ENCODE measurements around the gene EXOC4.

Gene EXOC4

DNA sequence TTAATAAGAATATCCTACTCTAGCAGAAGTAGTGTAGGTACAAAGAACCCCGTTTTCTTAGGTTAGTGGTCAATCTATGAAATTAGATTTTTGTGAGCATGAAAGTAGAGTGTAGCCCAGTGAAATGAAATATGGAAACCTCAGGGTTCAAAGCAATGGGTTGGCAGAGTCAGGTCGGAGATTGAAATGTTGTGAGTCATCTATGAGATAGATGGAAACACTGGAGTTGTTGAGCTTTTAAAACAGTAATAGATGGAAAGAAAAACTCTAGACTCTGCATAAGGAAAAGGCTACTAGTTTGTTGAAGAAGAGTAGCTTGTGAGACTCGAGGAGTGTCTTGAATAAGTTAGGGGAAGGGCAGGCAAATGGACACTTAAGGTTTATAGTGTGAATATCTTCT is 251.9 kb downstream of the EXOC4 start:
- DNase-seq = no peak

- no peak for DNase-seq
Observed at GRCh38 chr7:133509822-133510221, 256.9 kb downstream of the EXOC4 start.

DNA sequence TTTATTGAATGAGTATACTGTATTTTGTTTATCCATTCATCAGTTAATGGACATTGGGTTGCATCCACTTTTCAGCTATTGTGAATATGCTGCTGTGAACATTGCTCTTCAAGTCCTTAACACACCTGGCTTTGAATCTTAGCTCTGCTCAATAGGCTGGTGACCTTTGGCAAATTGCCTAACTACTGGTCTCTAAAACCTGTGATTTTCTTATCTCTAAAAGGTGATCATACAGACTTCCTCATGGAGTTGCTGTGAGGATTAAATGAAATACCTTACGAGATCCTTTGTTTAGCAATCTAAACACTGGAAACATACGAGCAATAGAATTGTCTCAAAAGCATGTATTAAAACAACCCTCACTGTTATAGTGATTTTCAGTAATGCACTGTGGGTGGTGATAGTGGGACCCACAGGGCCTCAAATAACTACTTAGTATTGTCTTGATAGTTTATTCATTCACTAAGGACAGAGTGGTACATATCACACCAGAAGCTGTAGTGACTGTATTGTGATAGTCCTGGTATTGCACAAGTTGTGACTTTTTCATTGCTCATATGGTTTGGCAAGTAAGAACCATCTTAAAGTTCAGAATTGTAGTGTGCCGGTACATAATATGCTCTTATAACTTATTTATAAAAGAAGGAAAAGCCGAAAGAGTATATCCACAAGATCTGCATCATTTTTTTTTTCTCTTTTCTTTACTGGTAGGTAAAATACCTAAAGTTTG is 257.6 kb downstream of the EXOC4 start:
- DNase-seq = no peak

- no peak for DNase-seq
Observed at GRCh38 chr7:133511252-133511651, 258.4 kb downstream of the EXOC4 start.

- no peak for DNase-seq
Observed at GRCh38 chr7:133511708-133512107, 258.8 kb downstream of the EXOC4 start.

DNA sequence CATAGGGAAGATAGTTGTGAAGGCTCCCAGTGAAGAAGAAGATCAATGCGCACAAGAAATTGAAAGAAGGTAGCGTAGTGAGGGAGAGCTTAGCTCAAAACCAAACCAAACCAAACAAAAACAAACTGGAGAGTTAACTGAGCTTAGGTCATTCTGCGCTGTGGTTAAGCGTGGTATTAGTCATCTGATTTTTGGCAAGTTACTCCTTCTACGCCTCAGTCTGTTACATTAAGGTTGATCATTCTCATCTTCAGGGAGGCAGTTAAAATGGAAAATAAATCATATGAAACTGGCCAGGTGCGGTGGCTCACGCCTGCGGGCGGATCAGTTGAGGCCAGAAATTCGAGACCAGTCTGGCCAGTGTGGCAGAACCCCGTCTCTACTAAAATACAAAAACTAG is 259.7 kb downstream of the EXOC4 start:
- no peak for DNase-seq

- DNase-seq = no peak
Observed at GRCh38 chr7:133513608-133514007, 260.7 kb downstream of the EXOC4 start.

GRCh38 chr7:133514551-133514950 is 261.7 kb downstream of the EXOC4 start:
- DNase-seq = no peak

GRCh38 chr7:133517766-133518165 is 264.9 kb downstream of the EXOC4 start:
- no peak for DNase-seq

GRCh38 chr7:133518718-133519117 is 265.8 kb downstream of the EXOC4 start:
- no peak for DNase-seq

- no peak for DNase-seq
Observed at GRCh38 chr7:133520248-133520647, 267.4 kb downstream of the EXOC4 start.

DNA sequence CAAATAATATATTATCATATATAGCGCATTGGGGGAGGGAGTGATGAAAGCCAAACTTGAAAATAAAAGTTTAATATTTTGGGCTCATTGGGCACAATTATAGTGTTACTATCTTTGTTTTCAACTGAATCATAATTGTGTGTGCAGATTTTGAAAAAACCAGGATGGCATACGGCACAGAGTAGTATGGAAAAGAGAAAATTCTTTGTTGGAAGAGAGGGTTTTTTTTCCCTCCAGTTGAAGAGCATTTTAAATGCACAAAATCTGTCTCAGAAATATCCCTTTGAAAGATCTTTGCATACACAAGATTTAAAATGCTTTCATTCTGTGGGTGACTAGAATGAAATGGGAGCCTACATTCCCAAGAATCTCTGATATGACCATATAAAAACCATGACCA is 269.6 kb downstream of the EXOC4 start:
- DNase-seq = no peak

DNA sequence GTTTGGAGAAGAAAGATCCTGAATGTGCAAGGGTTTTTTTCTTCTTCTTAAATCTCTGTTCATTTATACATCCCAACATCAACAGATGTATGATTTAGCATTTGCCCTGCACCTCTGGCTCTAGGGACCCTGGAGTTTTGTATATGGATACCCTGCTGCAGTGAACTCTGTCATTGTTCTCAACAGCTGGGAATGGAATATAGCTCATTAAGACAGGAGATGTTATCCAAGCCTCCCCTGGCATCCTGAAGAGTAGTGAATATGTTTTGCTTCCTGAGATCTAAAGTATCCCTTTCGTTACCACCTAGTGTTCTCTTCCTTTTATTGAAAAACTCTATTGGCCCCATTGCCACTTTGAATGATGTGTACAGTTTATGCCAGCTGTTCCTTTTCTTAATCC is 275.9 kb downstream of the EXOC4 start:
- no peak for DNase-seq

DNA sequence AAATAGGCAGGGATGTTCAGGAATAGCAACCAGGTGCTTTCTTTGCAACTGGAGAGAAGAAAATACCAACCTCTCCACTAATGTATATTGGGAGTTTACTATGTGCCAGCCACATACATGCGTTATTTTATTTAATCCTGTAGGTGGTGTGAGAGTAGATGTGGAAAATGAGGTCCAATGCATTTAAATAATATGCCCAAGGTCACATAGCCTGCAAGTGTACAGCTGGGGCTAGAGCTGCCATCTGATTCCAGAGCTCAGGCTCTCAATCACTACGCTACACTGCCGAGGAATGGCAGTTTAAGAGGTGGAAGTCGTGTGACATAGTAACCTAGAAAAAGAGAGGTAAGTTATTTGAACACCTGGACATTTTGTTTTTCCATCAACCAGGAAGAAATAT is 277.0 kb downstream of the EXOC4 start:
- no peak for DNase-seq

- no peak for DNase-seq
Observed at GRCh38 chr7:133530682-133531081, 277.8 kb downstream of the EXOC4 start.

GRCh38 chr7:133534816-133535215 is 281.9 kb downstream of the EXOC4 start:
- DNase-seq = no peak

GRCh38 chr7:133535308-133535707 is 282.4 kb downstream of the EXOC4 start:
- DNase-seq = no peak

GRCh38 chr7:133536450-133536849 is 283.6 kb downstream of the EXOC4 start:
- DNase-seq = no peak

DNA sequence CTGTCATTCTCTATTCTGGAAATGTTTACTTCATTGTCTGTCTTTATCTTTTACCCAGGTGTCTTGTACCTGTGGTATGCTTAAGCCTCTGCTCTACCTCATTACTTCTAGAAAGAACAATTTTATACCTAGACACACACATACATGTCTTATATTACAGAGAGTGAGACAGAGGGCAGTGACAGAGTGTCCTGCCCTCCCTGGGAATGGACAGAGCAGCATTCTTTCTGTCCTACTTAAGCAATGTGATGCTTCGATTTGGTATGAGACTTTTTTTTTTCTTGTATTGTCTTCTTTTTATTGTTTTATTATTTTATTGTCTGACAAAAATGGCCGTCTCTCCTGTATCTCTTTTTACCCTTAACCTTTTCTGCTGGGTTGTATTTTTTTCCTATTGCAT is 286.1 kb downstream of the EXOC4 start:
- no peak for DNase-seq

DNA sequence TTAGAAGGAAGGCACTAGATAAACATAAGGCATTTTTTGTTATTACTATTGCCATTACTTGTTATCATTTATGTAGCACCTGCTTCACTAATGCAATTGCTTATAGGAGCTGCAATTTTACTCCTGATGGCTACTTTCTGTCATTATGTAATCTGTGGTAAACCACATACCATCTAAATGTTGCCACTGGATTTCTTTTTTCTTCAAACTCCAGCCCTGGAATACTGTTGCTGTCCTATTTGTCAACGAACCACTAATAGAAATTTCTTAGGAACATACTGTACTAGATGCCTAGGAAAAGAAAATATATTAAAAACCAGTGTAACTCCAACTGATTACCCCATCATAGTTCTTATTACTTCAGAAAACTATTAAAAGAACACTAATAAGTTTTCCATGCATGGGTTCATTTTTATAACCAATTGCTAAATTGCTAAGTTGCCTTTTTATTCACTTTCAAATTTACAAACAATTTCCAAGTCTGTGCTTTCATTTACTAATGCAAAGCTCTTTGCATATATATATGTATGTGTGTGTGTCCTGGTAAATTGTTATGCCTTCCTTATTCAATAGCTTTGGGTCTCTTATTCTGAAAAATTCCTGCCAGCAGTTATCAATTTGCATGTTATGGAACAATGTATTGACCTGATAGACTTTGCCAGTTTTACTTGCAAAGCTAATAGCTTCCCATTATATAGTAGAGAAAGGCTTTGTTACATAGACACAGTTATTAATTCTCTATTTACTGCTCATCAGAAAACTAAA is 287.4 kb downstream of the EXOC4 start:
- no peak for DNase-seq

DNA sequence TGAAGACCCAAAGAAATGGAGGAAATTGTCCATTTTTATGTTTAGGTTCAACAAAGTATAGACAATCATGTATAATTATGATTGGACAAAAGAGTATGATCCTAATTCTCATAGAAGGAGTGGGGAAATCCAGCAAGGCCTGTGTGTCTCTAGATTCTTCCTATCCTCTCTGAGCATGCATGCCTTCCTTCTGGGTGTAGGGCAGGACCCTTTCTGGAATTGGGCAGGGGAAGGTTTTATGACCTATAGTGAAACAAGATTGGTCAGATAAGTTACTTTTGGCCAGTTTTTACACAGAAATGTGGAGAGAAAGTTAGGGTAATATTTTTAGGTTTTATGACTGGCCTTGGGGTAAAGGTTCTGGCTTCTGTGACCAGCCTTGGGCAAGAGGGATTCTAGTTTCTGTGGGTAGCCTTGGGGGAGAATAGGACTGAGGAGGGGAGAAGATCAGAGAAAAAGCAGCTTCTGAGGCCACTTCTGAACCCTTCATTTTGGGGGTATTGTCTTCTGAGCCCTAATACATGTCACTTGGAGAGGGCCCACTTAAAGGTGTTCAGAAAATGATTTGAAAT is 289.4 kb downstream of the EXOC4 start:
- DNase-seq = no peak

DNA sequence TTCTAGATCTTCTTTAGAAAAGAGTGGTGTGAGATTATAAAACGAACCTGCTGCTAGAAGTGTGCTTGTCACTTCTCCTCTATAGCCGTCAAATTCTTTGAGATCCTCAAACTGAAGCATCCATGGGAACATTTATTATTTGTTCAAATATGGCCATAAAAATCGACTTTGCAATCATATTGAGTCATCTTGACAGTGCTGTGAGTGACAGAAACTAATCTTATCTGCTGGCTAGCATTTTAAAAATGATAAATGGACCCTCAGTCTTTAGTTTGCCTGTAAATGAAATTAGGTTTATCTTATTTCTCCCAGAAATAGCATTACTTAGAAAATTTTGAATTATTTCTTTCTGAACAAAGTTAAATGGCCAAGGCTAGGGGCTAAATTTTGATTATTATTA is 290.8 kb downstream of the EXOC4 start:
- no peak for DNase-seq

DNA sequence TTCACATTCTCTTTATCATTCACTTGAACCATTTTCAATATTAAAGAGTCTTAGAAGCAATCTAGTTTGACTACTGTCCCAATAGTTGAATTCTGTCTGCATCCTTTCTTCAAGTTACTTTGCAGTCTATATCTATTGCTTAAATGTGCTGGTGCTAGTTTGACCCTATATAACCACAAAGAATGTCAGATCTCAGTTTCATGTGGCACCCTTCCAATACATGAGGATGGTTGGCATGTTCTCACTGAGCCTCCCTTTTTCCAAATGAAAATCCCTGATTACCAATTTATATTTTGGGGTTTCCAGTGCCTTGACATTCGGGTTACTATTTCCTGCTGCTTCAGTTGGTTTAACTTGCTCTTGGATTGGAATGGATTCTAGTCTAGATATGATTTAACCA is 292.7 kb downstream of the EXOC4 start:
- no peak for DNase-seq

DNA sequence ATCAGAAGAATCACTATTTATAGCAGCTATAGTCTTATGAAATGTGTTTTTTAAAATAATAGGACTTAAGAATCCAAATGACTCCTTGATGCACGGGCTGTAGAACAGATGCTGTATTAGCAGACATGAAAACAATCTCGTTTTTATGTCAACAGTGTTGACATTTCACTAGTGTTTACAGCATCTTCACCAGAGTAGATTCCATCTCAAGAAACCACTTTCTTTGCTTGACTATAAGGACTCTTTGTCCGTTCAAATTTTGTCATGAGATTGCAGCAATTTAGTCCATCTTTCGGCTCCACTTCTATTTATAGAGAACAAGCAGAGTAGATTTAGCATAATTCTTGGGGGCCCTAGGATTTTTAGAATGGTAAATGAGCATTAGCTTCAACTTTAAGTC is 295.1 kb downstream of the EXOC4 start:
- DNase-seq = no peak

Data from kidney glomerular epithelial cell (primary cell).